GM19043 (cell line): ENCODE data around the gene CAMTA1.

Experiments
- ATAC-seq: cut with Tn5 transposase; IDR thresholded peaks from one replicate; pipeline ENCODE4 v1.9.1; 2021; ENCODE audit warnings: low read depth; ENCODE audit not compliant: unreplicated experiment

Gene CAMTA1

DNA sequence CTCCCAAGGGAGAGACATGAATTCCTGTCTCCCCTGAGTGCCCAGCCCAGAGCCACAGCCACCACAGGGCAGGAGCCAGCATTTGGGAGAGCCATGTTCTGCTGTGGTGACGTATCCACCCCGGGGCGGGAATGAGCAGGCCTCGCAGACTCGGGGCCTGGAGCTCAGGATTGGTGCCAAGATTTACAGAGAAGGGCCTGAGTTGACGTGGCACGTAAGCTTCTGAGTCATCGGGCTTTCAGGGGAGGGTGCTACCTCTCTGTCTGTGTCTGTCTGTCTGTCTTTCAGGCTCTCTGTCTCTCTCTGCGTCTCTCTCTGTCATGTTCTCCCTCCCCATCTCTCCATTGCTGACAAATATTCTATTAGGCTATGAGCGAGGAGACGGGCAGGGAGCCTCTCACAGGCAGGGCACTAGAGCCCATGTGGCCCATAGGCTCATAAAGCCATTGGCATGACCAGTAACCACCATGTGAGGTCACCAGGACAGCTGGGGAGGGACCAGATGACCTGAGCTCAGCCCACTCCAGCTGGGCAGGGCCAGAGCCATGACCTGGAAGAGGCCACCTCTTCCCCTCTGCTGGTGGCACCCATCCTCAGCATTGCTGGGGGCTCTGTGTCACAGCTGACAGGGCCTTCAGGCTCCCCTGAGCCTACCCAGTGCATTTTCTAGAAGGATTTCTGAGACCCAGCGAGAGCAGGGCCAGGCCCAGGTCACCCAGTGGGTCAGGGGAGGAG lies 685.8 kb downstream of the CAMTA1 start:
- ATAC-seq, result no peak

DNA sequence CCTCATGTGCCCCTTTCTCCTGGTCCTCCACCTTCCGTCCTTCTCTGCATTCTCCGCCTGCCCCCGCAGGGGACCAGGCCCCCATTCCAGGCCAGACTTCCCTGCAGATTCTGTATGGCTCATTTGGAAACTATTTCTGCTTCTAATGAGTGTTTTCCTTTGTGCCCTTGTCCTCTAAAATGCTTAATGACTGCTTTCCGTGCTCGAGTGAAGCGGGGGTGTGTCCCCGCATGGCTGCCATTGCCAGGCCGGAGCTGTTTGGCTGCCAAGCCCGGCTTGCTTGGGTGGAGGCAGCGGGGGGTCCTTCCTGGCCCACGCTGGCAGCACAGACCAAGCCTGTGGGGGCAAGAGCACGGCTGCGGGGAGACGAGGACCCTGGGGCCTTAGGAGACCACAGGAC lies 686.6 kb downstream of the CAMTA1 start:
- ATAC-seq, result no peak

DNA sequence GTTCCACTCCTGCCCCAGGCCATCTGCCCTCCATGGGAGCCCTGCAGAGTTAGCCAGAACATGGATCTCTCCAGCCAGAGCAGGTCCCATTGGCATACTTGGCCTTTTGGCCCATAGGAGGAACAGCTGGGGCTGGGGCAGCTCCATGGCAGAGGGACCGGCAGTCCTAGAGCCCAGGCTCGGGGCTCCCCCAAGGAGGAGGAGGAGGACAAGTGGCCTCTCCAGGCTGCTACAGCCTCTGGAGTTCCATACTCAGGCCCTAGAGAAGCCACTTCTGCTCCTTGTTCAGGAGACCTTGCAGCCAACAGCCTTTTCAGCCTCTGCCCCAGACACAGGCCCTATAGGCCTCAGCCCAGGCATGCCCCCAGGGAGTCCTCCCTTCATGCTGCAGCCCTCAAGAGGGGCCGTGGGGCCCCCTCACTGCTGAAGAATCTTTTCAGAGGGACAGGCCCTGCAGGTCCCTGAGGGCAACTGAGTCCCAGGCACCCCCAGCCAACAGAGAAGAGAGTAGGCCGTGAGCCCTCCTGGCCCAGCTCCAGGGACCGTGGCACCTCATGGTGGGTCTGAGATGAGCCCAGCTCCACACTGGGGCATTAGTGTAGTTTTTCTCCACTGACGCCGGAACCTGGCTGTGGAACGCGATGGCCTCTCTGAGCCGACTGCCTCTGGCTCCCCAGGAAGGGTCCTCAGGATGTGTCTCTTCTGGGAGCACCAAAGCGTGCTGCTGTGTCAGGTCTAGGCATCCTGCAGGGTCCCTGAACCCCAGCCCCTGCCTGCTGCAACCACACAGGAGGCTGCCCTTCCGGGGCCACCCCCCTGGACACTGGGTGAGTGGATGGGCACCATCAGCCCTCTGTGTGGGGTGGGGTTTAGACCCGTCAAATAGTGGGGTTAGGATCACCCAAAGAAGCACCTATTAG lies 688.2 kb downstream of the CAMTA1 start:
- ATAC-seq, result no peak

DNA sequence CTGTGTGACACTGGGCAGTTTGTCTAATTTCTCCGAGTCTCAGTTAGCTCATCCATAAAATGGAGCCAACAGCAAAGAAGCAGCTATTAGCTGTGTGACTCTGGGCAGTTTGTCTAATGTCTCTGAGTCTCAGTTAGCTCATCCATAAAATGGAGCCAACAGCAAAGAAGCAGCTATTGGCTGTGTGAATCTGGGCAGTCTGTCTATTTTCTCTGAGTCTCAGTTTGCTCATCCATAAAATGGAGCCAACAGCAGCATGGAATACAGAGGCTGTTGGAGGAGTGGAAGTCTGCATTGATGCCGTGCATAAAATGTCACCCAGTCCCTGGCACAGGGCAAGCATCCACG lies 688.9 kb downstream of the CAMTA1 start:
- ATAC-seq, result no peak

DNA sequence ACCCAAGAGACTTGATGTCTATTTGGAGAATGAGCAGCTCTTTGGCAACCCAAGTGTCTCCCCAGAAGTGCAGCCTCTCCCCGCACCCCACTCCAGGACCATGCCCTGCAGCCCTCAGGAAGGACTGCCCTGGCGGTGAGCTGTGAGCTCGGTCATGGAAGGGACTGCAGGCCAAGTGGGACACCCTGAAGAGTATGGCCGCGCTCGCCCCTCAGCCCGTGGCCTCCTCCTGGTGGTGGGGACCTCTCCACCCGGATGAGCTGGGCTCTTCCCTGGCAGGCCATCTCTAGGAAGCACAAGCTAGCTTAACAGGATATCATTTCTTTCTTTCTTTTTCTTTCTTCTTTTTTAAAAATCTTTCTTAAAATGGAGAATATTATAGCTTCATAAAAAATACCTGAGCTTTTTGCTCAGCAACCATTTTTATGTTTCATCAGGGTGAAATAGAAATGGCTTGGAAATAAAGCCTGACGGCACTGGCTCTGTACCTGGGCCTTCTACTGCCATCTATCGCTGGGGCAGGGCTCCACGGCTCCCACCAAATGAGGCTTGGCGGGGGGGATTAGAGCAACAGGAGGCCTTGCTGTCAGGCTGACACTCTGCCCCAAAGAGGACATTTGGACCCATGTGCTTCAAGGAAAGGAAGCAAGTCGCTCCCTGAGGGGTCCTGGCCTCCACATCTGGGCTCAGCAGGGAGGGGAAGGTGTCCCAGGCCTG lies 689.7 kb downstream of the CAMTA1 start:
- no peak for ATAC-seq

DNA sequence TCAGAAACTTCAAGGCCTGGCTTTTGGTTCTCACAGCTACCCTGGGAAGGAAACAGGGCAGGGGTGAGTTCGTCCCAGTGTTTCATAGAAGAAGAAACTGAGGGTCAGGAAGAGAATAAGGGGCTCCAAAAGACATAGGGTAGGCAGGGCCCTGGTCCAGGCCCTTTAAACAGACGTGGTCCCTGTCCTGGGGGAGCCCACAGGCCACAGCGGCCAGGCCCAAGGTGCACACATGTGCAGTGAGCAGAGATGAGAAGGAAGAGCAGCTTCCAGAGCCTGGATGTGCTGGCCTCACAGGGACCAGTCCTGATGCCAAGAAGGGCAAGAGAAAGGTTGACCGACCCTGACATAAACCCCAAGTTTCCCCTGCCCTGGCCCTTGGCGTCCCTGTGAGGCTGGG lies 690.4 kb downstream of the CAMTA1 start:
- no peak for ATAC-seq

DNA sequence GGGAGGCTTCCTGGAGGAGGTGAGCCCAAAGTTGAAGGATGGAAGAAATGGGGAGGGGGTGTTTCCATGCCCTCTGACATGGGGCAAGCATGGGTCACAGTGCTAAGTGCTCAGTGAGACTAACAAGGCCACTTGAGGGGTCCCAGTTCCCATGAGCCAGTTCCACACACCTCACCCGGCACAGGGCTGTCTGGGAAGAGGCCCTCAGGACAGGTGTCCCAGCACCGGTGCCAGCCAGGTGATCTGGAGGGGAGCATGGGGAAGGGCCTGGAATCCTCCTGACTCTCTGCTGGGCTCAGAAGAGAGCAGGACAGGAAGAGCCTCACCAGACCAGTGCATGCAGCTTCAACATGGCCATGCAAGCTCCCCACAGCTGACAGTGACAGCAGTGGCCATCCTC lies 691.1 kb downstream of the CAMTA1 start:
- ATAC-seq, result no peak

DNA sequence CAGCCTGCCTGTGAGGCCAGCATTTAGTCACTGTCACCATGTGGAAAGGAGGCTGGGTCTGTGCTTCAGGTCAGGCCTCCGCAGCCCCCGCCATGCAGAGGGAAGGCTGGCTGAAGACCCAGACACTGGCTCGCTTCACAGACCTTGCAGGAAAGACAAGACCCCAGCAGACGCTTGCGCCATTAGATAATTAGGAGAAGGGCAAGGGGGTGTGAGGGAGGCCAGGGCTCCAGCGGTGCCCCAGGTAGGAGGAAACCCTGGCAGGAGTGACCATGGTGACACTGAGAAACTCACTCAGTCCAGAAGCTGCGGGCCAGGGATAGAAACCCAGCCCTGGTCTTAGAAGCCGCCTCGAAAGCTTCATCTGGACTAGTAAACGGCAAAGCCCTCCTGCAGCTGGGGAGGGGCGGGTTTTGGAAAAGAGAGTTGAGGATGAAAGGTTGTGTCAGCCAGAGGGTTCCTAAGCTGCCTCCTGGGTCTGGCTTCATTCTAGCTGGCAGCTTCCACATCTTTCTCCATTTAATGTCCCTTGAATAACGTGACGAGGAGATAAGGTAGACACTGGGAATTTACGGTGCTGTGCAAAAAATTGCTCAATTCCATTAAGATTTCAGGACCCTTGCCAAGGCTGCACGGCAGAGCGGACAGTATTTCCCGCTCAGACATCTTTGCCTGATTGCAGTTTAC lies 691.8 kb downstream of the CAMTA1 start:
- no peak for ATAC-seq

DNA sequence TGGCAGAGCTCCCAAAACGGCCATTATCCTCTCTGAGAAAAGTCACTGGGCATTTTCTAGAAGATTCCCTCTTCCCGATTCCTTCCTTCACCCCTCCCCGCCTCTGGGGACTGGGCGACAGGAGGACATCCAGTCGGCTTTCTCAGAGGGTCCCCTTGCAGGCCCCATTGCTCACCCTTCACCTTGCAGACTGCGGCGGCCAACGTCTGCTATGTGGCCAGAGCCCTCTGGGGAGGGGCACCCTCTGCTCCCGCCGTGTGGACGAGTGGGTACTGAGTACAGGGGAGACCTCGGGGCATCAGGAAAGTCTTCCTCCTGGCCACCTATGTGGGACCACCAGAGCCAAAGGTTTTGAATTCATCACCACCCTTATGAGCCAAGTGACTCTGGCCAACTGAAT lies 692.3 kb downstream of the CAMTA1 start:
- no peak for ATAC-seq

DNA sequence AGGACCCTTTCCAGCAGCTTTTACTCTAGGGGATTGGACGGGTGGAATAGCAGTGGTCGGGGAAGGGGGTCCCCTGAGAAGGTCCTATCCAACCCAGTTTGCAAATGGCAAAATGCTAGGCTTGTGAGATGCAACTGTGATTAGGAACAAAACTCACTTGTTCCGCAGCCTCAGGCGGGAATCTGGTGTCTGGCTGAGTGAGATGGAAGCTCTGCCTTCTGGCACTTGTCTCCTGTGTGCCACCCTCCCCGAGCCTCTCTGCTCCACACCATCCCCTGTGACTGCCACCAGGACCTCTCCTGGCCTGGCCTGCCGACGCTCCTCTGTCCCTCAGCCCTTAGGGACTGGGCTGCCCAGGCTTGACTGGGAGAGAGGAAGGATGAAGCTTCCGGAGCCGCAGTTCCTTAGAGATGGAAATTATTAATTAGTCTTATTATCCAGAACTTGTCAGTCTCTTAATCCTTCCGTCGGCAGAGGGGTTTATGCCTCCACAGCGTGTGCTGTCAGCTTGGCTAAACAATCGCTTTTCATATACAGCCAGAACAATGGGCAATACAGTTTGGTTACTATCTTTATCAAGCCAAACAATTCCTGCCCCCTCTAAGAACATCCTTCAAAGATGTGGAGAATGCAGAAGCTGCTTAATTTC lies 693.0 kb downstream of the CAMTA1 start:
- no peak for ATAC-seq

DNA sequence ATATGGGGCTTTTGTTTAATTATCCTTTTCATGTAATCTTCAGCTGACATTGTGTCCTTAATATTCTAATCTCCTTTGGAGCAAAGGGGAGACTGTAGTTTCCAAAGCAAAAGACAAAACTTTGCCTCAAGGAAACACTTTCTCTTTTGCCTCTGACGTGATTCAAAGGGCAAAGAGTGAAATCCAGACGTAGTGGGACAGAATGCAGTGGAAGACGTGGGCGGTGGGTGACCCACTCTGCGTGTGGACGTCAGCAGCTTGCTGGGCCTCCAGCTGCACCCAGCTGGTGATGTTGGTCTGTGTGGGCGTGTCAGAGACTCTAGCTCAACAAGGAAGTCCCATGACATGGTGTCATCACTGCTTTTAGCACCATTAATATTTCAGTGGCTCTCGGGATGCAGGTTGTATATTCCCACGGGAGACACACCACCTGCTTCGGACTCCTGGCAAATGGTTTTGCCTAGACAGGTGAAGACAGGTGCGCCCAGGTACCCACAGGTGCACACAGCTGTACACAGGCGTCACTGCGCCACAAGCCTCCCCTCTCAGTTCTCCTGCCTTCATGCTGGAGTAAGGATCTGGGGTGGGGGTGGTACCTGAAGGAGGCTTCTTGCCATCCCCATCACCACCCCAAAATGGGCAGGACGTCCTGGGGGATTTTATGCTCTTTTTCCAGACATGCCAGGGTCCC lies 693.7 kb downstream of the CAMTA1 start:
- no peak for ATAC-seq

DNA sequence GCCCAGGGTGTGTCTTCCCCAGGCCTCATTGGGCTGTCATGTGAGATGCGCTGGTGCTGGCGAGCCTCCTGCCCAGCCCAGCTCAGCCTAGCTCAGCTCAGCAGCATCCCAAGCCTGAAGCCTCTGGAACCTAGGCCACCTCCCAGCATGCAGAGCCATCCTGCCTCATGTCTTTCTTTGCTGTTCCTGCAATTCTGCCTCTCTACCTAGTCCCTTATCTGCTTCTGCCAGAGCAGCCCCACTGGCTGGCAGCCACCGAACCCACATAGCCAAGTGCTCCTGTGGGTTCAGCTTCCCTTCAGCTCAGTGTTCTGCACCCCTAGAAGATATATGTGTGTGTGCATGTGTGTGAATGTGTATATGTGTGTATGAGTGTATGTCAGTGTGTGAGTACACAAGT lies 694.3 kb downstream of the CAMTA1 start:
- ATAC-seq, result no peak

DNA sequence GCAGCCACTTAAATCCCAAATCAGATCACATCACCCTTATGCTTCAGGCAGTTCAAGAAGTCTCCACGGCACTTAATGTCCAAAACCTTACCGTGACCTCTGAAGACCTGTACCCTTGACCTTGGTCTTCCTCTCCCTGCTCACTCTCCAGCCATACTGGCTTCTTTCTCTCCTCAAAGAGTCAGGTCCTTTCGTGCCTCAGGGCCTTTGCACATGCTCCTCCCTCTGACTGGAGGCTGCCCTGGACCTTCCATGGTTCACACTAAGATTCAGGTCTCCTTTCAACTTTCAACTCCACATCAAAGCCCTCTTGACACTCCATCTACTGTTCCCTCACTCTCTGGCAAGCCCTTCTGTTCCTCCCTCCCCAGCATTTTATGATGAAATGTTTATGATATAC lies 695.9 kb downstream of the CAMTA1 start:
- no peak for ATAC-seq

DNA sequence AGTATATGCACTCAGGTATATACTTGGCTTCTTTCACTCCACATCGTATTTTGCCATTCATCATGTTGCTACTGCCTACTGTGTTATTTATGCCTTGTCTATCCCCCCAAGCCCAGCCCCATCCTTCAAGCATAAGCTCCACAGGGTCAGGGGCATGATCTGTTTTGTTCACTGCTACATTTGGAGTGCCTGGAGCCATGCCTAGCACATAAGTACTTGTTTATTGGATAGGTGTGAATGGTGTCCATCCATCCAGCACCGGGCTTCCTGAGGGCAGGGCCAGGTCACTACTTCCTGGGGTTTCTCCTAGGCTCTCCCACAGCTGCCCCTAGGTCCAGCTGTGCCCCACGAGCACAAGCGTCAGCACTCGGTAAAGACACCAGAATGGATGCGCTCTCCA lies 696.8 kb downstream of the CAMTA1 start:
- ATAC-seq, result no peak

DNA sequence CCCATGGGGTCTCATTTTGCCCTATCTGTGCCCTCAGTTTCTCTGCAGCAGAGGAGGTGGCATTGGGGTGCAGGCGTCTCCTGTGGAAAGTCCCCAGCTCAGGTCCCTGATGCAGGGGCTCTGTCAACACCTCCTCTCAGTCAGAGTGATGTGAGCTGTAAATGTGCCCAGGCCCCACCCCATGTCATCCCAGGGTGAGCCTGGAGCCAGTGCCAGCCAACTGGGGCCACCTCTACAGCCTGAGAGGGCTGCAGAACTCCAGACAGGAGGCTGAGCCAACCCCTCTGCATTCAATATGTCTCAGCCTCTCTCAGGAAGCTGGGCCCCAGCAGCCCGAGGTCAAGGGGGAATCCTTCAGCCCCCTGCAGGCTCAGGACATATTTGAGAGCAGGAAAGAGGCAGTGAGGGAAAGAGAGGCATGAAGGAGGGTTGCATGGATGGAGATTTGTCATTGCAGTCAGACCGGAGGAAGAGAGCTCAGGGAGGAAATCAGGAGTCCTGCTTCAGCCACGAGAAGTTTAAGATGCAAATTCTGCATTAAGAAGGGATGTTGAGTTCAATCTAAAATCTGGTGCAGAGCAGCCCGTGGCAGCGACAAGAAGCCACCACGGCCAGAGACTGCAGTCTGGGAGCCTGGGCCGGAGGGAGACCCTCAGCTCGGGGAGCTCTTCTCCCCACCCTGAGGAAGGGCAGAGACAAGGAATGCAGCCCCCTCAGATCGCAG lies 697.7 kb downstream of the CAMTA1 start:
- ATAC-seq, result no peak

DNA sequence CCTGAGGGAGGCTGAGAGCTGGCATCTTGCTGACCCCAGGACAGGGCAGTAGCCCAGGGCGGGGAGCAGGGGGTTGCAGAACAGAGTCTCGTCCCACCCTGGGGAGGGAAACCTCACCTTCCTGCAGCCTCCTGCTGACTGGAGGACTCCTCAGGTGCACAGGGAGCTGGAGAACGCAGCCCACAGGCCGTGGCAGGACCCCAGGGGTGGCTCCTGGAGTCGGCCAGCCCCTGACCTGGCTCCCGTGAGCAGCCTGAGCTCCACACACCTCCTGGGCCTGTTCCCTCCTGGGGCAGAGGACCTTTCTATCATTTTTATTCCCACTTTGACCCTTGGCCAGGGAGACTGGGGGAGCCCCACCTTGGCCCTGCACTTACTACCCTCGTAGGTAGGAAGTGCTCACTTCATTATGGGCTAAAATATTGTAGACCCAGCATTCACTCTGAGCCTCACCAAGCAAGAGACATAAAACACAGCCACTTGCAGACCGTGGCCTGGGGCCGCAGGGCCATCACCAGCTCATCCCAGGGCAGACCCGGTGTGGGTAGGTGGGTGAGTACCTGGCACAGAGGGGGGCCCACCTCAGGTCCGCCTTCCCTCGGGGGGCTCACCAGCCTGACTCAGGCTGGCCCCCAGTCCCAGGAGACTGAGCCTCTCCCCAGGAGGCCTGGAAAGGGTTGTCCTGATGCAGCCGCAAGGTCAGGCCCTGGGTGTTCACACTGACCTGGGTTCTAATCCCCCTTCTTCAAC lies 698.6 kb downstream of the CAMTA1 start:
- no peak for ATAC-seq

DNA sequence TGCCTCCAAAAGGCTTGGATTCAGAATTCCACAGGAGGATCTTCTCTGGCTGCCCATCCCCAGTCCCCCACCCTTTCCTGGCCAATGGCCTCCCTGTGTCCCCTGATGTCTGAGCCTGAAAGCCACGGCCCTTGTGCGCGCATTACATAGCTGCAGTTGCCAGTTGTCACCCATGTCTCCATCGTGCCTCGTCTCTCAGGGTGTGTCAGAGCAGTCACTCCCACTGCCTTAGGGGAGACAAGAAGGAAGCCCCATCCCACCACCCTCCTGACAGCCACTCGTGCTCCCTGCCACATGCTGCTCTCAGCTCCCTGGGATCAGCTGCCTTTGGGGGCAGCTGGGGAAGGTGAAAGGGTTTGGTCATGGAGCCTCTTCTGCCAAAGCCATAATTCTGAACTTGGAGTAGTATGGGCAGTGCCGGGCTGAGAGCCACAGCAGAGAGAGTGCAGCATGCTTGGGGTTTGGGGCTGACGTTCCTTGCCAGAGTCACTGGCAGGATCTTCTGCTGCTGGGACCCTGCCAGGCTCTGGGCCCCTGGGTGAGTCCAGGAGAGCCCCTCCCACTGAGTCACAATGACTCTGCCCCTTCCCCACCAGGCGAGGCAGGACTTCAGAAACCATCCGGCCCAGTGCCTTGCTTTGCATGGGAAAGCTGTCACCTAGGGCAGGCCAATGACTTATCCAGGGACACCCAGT lies 700.0 kb downstream of the CAMTA1 start:
- no peak for ATAC-seq

DNA sequence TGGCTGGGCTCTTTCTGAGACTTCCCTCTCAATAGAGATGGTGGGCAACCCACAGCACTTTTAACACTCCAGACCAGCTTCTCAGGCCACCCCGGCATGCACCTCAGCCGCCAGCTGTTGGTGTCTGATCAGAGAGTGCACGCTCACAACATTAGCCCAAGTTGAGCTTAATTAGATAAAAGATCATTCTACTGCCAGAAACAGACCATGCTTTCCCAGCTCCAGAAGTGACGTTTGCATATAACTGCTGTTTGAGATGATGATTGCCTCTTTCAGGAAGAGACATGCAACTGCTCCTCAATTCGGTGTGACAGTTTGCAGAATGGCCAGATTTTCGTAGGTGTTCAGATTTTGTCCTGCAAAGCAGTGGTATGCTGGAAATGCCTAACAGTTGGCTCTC lies 700.6 kb downstream of the CAMTA1 start:
- no peak for ATAC-seq
